Measurements from ENCODE around the gene SLC28A3.

Gene SLC28A3

DNA sequence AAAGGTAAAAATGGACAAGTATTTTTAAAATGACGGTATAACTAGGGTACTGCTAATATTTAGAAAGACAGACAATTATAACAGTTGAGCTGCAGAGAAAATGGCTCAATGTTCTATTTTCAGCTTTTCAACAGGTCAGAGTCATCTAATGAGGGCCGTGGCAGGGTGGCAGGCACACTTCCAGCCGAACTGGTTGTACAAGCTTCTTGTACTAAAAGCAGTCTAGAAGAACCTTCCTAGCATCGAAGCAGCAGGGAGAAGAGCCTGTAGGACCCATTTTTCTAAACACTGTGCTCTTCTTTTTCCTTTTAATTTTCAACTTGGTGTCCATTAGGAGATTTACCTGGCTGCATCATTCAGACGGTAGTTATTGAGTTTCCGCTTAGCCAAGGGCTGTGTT, 85.6 kb downstream of the SLC28A3 start:
- Histone ChIP-seq H3K4me3 (ENCODE audit: low read length) (no peak overlapping the region), H3K27ac (ENCODE audit: low read depth, low read length) (no peak overlapping the region), H3K9ac (ENCODE audit: low read length) (no peak overlapping the region), H3K36me3 (ENCODE audit: control insufficient read depth, insufficient read depth, low read length) (no peaks in the 10 kb centered on the region), H3K4me1 (ENCODE audit: control insufficient read depth, insufficient read depth, low read length) (no peaks in the 10 kb centered on the region), H3K27me3 (ENCODE audit: control insufficient read depth, insufficient read depth, low read length) (no peaks in the 10 kb centered on the region)

DNA sequence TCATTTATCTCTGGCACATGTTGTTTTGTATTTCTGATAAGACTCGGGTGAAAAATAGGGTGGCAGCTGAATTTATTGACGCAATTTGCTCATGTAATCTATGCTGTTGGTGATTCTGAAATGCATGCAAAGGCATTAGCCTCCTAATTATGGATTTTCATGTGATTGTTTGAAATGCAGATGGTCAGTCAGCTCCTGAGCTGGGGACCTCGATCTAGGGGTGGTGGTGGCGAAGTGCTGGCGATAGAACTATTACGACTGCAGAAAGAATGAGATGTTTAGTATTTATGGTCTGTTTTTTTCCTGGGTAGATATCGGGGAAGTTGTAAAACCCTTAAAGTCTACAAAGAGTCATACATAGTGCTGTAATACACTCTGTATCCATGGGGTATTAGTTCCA, 88.6 kb downstream of the SLC28A3 start:
- Histone ChIP-seq H3K9ac (ENCODE audit: low read length) (no peak overlapping the region), H3K27me3 (ENCODE audit: control insufficient read depth, insufficient read depth, low read length) (no peaks in the 10 kb centered on the region), H3K4me3 (ENCODE audit: low read length) (no peak overlapping the region), H3K27ac (ENCODE audit: low read depth, low read length) (no peak overlapping the region), H3K4me1 (ENCODE audit: control insufficient read depth, insufficient read depth, low read length) (no peaks in the 10 kb centered on the region), H3K36me3 (ENCODE audit: control insufficient read depth, insufficient read depth, low read length) (no peaks in the 10 kb centered on the region)

DNA sequence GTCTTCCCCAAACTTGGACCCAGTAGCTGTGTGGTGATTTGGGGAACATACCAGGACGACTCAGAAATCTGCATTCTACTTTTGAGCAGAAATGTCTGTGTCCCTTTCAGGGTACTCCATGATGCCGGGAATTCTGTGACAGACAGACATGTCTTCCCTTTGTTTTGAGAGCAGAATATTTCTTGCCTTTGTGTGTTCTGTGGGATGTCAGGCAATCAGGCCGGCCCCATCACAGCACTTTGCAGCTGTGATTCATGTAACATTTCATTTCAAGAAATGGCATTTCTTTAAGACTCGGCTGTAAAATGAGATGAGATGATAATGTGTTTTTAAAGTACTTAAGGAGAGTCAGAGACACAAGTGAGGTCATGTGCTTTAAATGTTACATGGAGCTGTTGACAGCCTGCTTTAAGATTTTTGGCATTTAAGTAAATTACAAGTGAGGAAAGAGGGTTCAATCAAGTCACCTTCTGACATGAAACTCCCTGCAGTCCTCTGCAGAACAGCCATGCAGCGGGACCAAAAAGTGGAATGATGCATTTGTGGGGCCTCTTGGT, 98.7 kb downstream of the SLC28A3 start:
- no peak overlapping the region for H3K9ac ChIP-seq (ENCODE audit: low read length)
- H3K27ac ChIP-seq (ENCODE audit: low read depth, low read length): no peak overlapping the region

DNA sequence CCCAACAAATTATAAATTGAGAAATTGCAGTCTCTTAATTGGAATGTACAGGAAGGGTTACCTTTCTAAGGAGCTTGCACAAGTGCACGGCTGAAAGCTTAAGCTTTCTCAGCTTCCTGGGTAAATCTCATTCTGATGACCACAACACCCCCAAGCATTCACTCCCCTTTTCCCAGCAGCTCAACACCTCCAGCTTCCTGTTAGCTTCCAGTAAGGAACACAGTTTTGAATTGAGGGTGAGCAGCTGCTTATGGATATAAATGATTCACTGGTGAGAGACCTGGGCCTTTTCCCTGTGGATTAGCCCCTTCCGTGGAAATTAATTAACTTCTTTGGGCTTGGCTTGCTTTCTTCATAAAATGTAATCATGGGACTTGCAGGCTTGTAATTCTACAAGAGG, 101.2 kb downstream of the SLC28A3 start:
- Histone ChIP-seq H3K4me1 (ENCODE audit: control insufficient read depth, insufficient read depth, low read length) (no peaks in the 10 kb centered on the region), H3K4me3 (ENCODE audit: low read length) (no peak overlapping the region), H3K27me3 (ENCODE audit: control insufficient read depth, insufficient read depth, low read length) (no peaks in the 10 kb centered on the region), H3K9ac (ENCODE audit: low read length) (no peak overlapping the region), H3K36me3 (ENCODE audit: control insufficient read depth, insufficient read depth, low read length) (no peaks in the 10 kb centered on the region), H3K27ac (ENCODE audit: low read depth, low read length) (no peak overlapping the region)

More for the DNA sequence above, 98.7 kb downstream of the SLC28A3 start:
- Histone ChIP-seq H3K4me1 (ENCODE audit: control insufficient read depth, insufficient read depth, low read length) (no peaks in the 10 kb centered on the region), H3K27me3 (ENCODE audit: control insufficient read depth, insufficient read depth, low read length) (no peaks in the 10 kb centered on the region), H3K36me3 (ENCODE audit: control insufficient read depth, insufficient read depth, low read length) (no peaks in the 10 kb centered on the region), H3K4me3 (ENCODE audit: low read length) (no peak overlapping the region)

DNA sequence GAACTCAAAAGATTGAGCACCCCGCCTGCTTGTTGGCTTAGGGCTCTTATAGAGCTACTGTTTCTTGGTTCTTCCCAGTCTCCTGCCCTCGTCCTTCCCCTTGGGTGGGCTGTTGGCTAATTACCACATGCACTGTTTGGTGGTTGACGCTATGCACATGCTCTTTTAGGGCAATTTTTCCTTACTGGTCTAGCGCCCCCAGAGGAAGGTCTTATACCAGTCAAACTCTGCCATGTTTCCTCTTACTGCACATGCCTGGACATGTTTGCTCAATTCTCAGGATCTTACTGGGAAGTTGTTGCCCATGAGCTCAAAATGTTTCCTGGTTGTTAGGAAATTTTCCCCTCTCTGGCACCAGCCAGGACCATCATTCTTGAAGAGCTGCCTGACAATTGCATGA, 101.9 kb downstream of the SLC28A3 start:
- no peaks in the 10 kb centered on the region for H3K27me3 ChIP-seq (ENCODE audit: control insufficient read depth, insufficient read depth, low read length)
- no peak overlapping the region for H3K9ac ChIP-seq (ENCODE audit: low read length)
- H3K36me3 ChIP-seq (ENCODE audit: control insufficient read depth, insufficient read depth, low read length): no peaks in the 10 kb centered on the region
- no peak overlapping the region for H3K4me3 ChIP-seq (ENCODE audit: low read length)
- no peak overlapping the region for H3K27ac ChIP-seq (ENCODE audit: low read depth, low read length)
- no peaks in the 10 kb centered on the region for H3K4me1 ChIP-seq (ENCODE audit: control insufficient read depth, insufficient read depth, low read length)

DNA sequence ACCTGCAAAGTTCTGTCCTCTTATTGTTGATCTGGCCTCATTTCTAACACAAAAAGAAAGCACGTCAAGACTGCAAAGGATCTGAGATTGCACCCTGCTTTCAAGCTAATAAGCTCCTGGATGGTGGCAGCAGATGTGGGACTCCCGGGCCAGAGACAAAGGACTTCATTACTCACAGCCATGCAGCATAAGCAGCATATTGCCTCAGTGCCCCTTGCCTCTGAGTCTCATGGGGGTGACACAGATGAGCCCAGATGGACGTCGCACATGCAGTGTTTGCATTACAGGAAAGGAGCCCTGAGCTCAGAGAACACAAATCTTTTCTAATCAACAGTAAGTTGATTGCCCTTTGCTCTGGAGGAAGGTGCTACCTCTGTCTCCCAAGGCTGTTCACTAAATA, 105.0 kb downstream of the SLC28A3 start:
- Histone ChIP-seq H3K36me3 (ENCODE audit: control insufficient read depth, insufficient read depth, low read length) (no peaks in the 10 kb centered on the region), H3K4me1 (ENCODE audit: control insufficient read depth, insufficient read depth, low read length) (no peaks in the 10 kb centered on the region), H3K4me3 (ENCODE audit: low read length) (no peak overlapping the region), H3K9ac (ENCODE audit: low read length) (no peak overlapping the region), H3K27me3 (ENCODE audit: control insufficient read depth, insufficient read depth, low read length) (no peaks in the 10 kb centered on the region), H3K27ac (ENCODE audit: low read depth, low read length) (no peak overlapping the region)

DNA sequence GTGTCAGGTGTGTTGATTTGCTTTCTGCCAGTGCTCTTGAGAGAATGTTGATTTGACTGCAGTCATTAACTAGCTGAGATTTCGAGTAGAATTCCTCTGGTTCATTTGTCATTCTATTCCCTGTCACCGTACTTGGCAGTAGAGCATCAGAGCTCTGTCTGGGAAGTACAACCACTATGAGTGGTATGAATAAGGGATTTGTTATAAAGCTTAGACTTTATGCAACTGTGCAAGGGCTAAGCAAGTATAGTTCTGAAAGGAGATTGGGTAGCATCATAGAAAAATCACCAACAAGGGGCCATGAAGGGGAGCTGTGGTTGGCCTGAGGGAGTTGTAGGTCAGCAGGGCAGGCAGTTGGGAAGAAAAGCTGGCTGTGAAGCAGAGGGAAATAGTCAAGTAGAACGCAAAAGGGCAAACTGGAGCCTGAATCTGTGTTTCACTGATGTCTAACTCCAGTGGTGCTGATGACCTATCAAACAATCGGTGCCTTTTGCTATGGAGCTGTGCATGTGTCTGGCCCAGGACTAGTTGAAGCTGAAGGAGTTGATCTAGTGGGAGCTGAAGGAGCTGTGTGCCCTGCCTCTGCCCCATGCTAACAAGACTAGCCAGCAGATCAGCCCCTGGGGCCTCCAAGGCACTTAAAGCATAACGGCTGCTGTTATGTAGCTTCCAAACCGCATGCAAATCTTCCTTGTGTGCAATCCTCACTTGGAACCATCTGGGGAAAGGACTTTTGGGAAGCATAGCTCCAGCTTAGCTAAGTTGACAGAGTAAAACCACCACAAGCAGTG, 110.0 kb downstream of the SLC28A3 start:
- Histone ChIP-seq H3K4me1 (ENCODE audit: control insufficient read depth, insufficient read depth, low read length) (no peaks in the 10 kb centered on the region), H3K27me3 (ENCODE audit: control insufficient read depth, insufficient read depth, low read length) (no peaks in the 10 kb centered on the region), H3K9ac (ENCODE audit: low read length) (no peak overlapping the region), H3K36me3 (ENCODE audit: control insufficient read depth, insufficient read depth, low read length) (no peaks in the 10 kb centered on the region), H3K4me3 (ENCODE audit: low read length) (no peak overlapping the region), H3K27ac (ENCODE audit: low read depth, low read length) (no peak overlapping the region)

DNA sequence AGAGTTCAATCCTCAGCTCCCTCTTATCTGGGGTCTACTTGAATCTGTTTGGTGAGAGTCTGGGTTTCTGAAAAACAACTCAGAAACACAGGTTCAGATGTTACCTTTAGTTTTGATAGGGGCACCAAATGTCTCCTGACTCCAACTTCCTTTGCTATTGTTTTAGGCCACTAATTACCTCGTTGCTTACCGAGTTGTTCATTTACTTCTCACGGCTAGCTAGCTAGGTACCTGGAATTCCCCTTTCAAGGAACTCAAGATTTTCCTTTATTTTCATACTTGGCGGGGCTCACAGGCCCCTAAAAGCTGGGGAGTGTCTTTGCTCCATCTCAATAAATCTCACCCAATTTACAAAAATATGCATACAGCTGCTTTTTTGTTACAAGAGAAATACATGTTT, 111.4 kb downstream of the SLC28A3 start:
- H3K9ac ChIP-seq (ENCODE audit: low read length): no peak overlapping the region
- no peaks in the 10 kb centered on the region for H3K27me3 ChIP-seq (ENCODE audit: control insufficient read depth, insufficient read depth, low read length)
- no peak overlapping the region for H3K4me3 ChIP-seq (ENCODE audit: low read length)
- no peaks in the 10 kb centered on the region for H3K4me1 ChIP-seq (ENCODE audit: control insufficient read depth, insufficient read depth, low read length)
- H3K27ac ChIP-seq (ENCODE audit: low read depth, low read length): no peak overlapping the region
- H3K36me3 ChIP-seq (ENCODE audit: control insufficient read depth, insufficient read depth, low read length): no peaks in the 10 kb centered on the region

DNA sequence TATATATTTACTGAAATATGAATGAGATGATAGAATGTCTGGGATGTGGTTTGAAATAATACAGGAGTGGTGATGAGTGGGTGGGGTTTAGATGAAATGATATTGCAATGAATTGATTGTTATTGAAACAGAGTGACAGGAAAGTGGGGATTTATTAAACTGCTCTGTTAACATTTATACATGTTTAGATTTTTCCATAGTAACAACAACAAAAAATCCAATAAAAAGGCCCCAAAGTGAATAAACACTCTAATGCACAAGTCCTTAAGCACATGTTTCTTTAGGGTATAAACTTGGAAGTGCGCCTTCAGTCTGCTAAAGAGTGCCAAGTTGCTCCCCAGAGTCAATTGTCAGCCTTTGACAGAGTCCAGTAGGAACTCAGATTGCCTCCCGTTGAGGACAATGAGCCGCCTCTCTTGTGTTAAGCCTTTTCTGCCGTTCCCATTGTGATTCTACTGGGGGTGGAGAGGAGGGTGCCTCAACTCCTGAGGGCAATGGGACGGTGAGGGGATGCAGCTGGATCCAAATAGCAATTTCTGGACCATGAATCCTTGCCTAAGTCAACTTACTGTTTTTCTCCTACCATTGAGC, 112.3 kb downstream of the SLC28A3 start:
- no peak overlapping the region for H3K9ac ChIP-seq (ENCODE audit: low read length)
- H3K27ac ChIP-seq (ENCODE audit: low read depth, low read length): no peak overlapping the region
- no peak overlapping the region for H3K4me3 ChIP-seq (ENCODE audit: low read length)
- H3K36me3 ChIP-seq (ENCODE audit: control insufficient read depth, insufficient read depth, low read length): no peaks in the 10 kb centered on the region
- no peaks in the 10 kb centered on the region for H3K27me3 ChIP-seq (ENCODE audit: control insufficient read depth, insufficient read depth, low read length)
- H3K4me1 ChIP-seq (ENCODE audit: control insufficient read depth, insufficient read depth, low read length): no peaks in the 10 kb centered on the region

DNA sequence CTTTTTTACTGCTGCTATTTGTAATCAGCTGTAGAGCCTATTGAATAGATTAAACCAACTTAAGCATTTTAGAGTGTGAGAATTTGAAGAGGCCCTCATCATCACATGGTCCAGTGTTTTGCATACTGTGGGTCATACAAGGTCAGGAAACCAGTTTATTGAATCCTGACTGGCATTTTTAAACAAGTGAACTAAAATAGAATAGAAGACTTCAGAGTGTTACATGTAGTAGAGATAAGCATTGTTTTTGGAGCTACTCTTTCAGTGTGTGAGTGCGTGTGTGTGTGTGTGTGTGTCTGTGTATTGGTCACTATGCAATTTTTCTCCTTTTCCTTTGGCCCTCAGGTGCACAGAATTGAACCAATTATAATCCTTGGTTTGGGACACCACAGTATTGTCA, 114.4 kb downstream of the SLC28A3 start:
- H3K4me1 ChIP-seq (ENCODE audit: control insufficient read depth, insufficient read depth, low read length): no peaks in the 10 kb centered on the region
- H3K27me3 ChIP-seq (ENCODE audit: control insufficient read depth, insufficient read depth, low read length): no peaks in the 10 kb centered on the region
- no peaks in the 10 kb centered on the region for H3K36me3 ChIP-seq (ENCODE audit: control insufficient read depth, insufficient read depth, low read length)
- H3K27ac ChIP-seq (ENCODE audit: low read depth, low read length): no peak overlapping the region
- H3K4me3 ChIP-seq (ENCODE audit: low read length): no peak overlapping the region
- no peak overlapping the region for H3K9ac ChIP-seq (ENCODE audit: low read length)
